HG02763 (cell line): Measurements from ENCODE around the gene SNRNP25.
"Not testable (repeated sequence)": the region's sequence is repeated elsewhere in the genome, so short reads cannot be mapped to it uniquely, and the experiment has no call there.

Source experiments
- ATAC-seq: cut with Tn5 transposase; IDR thresholded peaks from one replicate; pipeline ENCODE4 v1.9.1; 2021; ENCODE audit warnings: mild to moderate bottlenecking, moderate library complexity; ENCODE audit not compliant: unreplicated experiment

SNRNP25 gene

DNA sequence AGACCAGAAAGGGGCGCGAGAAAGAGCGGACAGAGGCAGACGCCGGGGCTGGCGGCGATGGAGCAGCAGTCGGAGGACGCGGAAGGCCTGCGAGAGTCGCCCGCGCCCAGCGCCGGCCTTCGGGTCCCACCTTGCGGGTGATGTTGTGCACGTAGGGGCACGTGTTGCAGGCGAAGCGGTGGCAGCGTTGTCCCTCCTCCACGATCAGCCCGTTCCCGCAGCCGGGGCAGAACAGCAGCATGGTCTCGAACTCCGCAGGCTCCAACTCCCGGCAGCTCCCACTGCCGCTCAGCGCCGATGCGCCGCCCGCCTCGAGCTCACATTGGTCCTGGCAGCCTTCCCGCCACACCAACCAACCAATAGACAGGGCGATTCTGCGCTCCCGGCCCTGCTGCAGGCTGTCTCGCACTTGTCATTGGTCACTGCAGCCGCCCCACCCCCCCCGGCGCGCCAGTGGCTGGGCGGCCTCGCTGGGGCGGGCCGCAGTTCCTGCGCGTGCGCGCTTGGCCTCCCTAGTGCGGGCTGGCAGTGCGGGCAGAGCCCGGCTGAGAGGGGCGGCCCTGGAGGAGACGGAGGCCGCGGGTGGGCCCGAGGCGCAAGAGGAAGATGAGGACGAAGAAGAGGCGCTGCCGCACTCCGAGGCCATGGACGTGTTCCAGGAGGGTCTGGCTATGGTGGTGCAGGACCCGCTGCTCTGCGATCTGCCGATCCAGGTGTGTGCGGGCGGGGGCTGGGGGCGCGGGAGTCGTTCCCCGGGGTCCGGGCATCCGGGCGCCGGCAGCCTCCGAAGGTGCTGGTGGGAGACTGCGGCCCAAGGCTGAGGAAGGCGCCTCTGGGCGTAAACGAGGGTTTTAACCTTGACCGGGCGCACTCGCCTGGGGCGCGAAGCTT is at the start of gene SNRNP25, which contains the start of gene POLR3K:
SNRNP25 (plus strand) TSS at position 483 of the 891 bp plus-strand sequence; CDS start at position 672, 189 bp downstream.
POLR3K (minus strand) TSS at position 263 of the 891 bp plus-strand sequence; CDS start at position 241, 22 bp downstream.
- peak; percentile 90 for ATAC-seq

DNA sequence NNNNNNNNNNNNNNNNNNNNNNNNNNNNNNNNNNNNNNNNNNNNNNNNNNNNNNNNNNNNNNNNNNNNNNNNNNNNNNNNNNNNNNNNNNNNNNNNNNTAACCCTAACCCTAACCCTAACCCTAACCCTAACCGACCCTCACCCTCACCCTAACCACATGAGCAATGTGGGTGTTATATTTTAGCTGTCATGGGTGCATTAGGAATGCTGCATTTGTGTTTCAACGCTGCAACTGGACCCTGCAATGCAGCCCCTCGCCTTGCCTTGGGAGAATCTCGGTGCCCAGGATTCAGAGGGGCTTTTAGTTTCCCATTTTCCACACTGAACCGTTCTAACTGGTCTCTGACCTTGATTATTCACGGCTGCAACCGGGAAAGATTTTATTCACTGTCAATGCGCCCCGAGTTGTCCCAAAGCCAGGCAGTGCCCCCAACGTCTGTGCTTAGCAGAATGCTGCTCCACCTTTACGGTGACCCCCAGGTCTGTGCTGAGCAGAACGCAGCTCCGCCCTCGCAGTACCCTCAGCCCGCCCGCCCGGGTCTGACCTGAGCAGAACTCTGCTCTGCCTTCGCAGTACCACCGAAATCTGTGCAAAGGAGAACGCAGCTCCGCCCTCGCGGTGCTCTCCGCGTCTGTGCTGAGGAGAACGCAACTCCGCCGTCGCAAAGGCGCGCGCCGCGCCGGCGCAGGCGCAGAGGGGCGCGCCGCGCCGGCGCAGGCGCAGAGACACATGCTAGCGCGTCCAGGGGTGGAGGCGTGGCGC is 43.5 kb upstream of the SNRNP25 start:
- no peak for ATAC-seq

DNA sequence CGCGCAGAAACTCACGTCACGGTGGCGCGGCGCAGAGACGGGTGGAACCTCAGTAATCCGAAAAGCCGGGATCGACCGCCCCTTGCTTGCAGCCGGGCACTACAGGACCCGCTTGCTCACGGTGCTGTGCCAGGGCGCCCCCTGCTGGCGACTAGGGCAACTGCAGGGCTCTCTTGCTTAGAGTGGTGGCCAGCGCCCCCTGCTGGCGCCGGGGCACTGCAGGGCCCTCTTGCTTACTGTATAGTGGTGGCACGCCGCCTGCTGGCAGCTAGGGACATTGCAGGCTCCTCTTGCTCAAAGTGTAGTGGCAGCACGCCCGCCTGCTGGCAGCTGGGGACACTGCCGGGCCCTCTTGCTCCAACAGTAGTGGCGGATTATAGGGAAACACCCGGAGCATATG is 42.9 kb upstream of the SNRNP25 start:
- ATAC-seq: not testable (repeated sequence)

DNA sequence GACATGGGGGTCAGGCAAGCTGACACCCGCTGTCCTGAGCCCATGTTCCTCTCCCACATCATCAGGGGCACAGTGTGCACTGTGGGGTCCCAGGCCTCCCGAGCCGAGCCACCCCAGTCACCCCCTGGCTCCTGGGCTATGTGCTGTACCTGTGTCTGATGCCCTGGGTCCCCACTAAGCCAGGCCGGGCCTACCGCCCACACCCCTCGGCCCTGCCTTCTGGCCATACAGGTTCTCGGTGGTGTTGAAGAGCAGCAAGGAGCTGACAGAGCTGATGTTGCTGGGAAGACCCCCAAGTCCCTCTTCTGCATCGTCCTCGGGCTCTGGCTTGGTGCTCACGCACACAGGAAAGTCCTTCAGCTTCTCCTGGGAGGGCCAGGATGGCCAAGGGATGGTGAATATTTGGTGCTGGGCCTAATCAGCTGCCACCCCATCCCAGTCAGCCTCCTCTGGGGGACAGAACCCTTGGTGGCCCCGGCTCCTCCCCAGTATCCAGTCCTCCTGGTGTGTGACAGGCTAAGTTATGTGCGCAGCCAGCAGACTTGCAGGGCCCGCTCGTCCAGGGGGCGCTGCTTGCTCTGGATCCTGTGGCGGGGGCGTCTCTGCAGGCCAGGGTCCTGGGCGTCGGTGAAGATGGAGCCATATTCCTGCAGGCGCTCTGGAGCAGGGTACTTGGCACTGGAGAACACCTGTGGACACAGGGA is 36.4 kb upstream of the SNRNP25 start:
- ATAC-seq: not testable (repeated sequence)

DNA sequence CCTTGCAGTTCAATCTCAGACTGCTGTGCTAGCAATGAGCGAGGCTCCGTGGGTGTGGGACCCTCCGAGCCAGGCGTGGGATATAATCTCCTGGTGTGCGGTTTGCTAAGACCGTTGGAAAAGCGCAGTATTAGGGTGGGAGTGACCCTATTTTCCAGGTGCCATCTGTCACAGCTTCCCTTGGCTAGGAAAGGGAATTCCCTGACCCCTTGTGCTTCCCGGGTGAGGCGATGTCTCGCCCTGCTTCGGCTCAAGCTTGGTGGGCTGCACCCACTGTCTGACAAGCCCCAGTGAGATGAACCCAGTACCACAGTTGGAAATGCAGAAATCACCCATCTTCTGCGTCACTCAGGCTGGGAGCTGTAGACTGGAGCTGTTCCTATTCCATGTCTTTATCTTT is 32.7 kb upstream of the SNRNP25 start:
- ATAC-seq: not testable (repeated sequence)

DNA sequence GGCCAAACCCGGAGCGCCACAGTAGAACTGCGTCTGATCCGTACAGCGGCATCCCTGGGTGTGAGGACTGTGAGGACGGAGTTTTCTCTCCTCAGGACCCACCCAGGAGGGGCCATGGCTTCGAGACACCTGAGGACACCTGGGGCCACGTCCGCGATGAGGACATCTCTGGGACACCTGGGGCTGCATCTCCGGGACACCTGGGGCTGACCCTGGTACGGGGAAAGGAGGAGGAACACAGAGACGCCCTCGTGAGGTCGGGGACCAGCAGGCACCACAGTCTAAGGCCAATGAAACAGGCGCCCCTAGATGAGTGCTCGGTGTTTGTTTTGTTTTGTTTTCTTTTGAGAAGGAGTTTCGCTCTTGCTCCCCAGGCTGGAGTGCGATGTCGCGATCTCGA is 29.5 kb upstream of the SNRNP25 start:
- not testable (repeated sequence) for ATAC-seq

DNA sequence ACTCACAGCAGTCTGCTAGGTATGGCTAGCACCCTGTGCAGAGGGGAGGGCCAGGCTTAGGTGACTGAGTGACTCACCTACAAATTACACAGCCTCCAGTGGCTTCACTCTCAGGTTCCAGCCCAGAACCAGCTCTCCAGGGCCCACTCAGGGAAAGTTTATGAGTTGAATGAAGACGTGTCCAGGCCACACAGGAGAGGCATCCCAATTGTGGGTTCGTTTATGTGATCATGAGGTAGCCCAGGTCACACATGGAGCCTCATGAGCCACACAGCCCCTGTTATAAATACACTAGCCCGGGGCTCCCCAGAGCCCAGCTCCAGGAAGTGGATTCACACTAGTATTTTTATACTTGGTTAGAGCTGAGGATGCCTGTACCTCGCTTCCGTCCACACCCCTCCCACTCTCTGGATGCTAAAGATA is 27.7 kb upstream of the SNRNP25 start:
- ATAC-seq: not testable (repeated sequence)

DNA sequence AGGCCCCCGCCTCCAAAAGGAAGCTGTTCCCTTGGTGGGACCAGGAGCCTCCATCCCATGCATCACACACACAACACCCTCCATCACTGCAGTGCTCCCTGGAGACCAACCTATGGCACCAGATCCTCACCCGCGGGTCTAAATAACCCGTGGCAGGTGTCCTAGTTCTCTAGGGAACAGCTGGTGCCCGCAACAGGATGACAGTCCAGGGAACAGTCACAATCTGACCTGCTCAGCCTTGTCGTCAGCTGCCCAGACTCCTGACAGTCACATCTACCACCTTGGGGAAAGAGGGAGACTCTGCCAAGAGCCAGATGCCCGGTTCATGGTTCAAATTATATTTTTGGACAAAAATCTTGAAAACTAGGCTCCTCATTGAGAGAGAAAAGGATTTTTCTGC is 23.0 kb upstream of the SNRNP25 start:
- ATAC-seq: not testable (repeated sequence)

DNA sequence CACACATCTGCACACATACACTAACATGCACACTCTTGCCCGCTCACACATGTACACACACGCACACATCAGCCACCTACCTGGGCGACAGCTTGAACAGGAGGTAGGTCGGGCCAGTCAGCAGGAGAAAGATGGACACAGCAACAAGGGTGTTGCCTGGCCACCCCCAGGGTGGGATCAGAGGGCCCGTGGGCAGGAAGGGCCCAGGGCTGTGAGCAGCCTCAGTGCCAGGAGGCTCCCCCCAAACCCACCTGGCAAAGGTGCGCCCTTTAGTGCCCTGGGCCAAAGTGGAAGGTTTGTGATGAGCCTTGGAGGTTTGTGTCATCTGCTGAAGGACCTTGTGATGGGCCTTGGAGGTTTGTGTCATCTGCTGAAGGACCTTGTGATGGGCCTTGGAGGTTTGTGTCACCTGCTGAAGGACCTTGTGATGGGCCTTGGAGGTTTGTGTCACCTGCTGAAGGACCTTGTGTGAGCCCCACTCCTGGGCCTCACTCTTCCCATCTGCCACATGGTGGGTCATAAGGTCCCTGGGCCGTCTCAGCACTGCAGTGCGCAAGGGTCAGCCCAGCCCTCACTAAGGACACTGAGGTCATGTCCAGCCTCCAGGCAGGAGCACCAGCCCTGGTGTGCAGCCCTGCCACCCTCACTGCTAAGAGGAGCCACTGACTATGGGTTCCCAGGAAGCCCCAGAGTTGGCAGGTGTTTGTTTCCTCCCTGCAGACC is 20.3 kb upstream of the SNRNP25 start:
- ATAC-seq: not testable (repeated sequence)

DNA sequence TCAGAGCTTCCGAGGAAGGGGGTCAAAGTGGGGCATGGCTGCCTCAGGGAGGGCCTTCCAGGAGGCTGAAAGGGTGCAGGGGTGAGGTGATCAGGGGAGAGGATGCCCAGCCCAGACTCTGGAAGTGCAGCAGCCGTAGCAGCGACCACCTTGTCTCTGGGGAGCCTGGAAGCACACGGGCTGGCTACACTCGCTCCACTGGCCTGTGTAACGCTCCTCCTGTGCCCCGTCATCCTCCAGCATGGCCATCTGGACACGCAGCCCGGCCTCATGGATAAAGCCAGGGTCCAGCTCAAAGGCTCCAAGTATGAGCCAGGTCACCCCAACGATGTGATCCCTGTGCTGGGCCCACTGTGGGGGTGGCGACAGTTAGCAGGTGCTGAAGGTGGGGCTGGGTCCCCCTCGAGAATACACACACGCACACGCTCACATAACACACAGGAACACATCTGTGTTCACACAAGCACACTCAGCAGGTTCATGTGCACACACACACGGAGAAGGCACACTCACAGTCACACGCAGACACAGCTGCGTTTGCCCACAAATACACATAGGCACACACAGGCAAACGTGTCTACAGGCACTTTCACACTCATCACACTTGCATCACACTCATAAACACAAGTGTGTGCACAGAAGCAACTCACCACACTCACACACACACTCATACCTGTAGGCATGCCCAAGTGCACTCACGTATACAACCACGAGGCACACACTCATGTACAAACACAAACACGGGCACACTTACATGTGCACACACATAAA is 19.6 kb upstream of the SNRNP25 start:
- ATAC-seq: no peak

DNA sequence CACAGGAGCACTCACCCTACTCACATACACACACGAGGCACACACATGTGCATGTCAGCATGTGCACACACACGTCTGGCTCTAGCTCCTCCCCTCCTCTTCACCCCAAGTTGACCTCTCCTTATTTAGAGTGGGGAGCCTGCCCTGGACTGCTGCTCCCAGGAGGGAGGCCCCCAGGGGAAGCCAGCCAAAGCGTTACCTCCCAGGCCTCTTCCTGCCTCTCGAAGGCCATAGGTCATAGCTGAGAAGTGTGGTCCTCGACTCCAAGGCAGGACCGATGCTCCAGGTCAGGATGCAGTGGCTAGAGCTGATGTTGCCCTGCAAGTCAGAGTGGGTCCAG is 19.0 kb upstream of the SNRNP25 start:
- ATAC-seq: no peak

DNA sequence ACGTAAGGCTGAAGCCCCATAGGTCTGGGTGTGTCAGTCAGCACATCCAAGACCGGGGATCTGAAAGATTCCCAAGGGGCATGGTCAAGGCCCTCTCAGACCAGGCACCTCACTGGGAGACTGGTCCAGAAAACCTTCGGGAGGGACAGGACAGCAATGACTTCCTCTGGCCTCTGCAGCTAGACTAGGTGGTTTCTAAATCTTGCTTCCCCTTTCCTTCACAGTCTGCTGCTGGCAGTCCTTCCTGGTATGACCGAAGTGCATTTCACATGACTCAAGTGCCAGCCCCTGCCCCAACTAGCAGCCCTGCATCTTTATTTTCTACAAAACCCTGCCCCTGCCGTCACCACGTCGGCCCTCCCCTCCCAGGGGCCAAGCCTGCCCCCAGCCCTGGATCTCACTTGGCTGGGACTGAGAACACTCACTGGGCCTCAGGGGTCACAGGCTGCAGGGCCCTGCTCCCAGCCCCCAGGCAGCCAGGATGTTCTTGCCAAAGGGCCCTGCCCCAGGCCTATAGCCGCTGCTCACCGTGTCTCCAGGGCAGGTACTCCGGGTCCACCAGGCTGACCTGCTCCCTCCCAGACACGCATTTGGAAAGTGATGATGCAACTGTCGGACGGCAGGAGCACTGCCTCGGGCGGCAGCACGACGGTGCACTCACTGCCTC is 18.5 kb upstream of the SNRNP25 start:
- ATAC-seq: no peak

DNA sequence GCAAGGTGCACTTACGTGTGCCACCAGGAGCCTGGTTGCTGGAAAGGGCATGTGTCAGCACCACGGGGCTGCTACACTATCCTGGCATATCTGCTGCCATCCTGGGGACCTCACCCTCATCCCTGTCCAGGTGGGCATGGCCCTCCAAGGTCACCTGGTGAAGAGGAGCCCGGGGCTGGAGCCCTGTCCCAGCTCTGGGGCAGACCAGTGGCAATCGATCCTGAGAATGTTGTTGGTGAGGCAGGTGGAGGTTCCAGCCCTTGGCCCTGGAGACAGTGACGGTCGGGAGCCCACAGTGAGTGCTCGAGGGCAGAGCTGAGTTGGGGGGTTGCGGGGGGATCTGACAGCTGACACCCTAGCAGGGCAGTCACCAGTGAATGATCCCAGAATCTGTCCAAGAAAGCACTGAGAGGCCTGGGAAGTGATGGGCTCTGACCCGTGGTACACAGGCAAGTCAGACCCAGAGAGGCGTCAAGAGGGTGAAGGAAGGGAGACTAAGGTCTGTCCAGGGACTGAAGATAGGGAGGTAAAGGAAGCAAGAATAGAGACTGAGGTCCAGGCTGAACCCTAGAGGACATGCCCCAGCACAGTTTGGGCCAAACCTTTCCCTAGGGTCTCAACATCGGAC is 17.8 kb upstream of the SNRNP25 start:
- no peak for ATAC-seq

DNA sequence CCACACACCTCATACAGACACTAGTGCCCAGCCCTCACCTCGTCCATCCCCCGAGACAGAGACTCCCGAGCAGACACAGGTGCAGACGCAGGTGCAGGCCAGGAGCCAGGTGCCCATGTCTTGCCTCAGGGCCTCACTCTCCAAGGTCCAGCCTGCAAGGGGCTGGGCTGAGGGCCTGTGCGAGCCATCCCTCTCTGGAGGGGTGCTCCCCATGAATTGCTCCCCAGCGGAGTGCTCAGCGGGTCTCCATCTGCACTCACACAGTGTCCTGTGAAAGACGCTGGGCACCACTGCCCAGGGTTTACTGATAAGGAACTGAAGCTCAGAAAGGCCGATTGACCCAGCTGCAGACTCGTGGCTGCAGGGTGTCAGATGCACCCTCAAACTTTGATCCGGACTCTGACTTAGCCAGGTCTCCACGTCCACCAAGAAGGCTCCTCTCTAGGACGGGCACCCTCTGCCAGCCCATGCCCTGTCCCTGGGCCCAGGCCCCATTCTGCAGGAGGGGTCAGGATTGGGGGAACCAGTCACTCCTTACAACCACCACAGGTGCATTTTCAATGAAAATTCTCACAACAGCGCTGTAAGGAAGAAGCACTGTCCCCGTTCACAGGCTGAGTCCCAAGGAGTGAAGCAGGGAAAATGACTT is 17.2 kb upstream of the SNRNP25 start:
- ATAC-seq: no peak

DNA sequence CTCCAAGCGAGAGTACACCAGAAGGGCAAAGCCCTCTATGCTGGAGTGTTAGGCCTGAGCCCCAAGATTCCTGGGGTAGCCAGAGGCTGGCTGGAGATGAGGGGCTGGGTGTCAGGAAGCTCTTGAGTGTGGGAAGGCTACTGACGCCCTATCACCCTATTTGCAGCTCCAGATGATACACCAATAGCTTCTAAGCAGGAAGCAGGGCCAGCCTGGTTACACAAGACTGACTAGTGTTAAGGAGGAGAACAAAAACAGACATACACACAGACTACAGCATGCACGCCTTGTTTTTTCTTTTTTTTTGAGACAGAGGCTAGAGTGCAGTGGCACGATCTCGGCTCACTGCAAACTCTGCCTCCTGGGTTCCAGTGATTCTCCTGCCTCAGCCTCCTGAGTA is 16.1 kb upstream of the SNRNP25 start:
- ATAC-seq: no peak

DNA sequence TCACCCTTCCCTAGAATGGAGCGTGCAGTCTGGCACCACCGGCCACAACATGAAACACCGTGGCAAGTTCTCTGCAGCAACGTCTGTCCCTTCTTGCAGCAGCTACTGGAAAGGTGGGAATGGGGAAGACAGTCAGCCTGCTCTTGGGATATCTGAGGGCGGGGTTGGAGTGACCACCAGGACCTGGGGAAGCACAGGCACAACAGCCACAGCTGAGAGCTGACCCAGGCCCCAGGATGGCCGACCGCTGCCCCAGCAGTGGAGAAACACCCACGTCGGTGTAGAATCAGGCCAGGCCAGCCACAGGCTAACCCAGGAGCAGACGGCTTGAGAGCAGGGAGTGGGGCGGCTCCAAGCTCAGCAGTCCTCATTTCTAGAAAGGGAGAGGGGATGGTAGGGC is 15.4 kb upstream of the SNRNP25 start:
- not testable (repeated sequence) for ATAC-seq

DNA sequence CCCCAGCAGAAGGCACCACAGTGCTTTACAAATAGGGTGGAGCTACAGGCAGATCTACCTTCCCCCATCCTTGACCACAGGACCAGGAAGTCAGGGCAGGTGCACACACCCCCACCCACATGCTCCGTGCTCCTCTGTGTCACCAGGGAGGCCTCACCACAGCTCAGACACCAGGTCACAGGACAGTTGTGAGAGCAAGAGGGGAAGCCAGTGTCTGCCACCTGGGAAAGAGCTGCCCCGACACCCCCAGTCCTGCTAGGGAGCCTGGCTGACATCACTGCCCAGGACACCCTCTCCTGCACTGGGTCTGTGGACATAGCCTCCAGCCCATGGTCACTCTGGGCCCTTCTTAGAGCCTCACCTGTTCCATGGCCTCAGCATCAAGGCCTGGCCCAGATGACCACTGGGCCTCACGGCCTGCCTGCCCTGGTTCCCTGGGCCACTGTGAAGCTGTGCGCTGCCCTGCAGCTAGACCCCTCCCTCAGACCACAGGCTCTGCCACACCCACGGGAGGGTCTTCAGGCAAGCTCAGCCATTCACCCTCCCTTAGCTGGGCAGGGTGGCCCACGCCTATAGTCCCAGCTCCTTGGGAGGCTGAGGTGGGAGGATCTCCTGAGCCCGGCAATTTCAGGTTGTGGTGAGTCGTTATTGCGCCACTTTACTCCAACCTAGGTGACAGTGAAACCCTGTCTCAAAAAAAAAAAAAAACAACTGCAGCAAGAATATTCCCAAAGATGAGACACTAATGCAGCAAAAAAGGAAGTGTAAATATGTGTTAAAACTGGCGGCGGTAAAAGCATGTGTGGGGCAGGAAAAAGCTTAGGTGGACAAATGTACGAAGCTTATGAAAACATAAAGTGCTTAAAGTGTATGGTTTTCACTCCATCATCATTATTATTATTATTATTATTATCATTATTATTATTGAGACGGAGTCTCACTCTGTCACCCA is 14.4 kb upstream of the SNRNP25 start:
- ATAC-seq: no peak
